ENCODE results near the gene GPR146. TPM values are rescaled to one million over a fixed set of nuclear protein-coding genes. Genes with fewer than 3 reads are reported as not detected.

Gene GPR146
- total and polyA plus RNA-seq, 7 donors, result 3.0 to 33.5 (median 10.8) TPM

DNA sequence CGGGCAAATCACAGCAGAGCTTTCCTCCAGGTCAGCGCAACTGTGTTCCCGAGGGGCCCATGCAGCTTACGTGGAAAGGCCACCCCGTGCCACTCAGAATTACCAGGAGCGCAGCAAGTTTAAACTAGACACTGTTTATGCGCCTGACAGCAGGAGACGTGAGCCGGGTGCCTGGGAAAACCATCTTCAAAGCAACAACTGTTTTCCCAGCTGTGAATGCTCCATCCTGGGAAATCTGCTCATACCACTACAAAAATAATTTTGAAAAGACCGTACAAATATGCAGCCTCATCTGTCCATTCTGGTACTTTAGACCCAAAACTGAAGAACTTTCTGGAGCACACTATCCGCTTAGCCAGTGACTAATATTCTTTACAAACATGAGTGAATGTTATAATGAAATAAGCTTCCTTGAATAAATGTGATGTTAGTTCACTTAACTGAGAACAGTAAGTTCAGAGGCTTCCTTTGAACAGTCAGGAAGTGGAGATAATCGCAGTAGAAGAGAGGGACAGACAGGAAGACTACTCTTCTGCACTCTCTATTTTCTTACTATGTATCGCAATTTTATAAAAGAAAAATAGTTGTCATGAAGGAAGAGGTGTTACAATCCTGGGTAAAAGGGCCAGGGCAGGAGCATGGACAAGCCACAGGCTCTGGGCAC lies 60.3 kb downstream of the GPR146 start:
- no peak for DNase-seq
- H3K4me3 ChIP-seq, result no peak overlapping the region
- H3K27ac ChIP-seq, result no peak overlapping the region
- WGBS, 2 donors, result 88 to 94% methylated on average over 13 of the region's 13 CpGs
- no peaks in the 10 kb centered on the region for H3K9me3 ChIP-seq
- no peaks in the 10 kb centered on the region for H3K36me3 ChIP-seq
- H3K27me3 ChIP-seq, result no peaks in the 10 kb centered on the region
- intact Hi-C loops (cut with DNase I), result no loop called here
- TF ChIP-seq POLR2A (IDR thresholded peaks at IDR 0.05) (no peak), EP300 (IDR thresholded peaks at IDR 0.05) (no peak), POLR2AphosphoS5 (IDR thresholded peaks at IDR 0.05) (no peak)
- TF ChIP-seq, protein P1, sequence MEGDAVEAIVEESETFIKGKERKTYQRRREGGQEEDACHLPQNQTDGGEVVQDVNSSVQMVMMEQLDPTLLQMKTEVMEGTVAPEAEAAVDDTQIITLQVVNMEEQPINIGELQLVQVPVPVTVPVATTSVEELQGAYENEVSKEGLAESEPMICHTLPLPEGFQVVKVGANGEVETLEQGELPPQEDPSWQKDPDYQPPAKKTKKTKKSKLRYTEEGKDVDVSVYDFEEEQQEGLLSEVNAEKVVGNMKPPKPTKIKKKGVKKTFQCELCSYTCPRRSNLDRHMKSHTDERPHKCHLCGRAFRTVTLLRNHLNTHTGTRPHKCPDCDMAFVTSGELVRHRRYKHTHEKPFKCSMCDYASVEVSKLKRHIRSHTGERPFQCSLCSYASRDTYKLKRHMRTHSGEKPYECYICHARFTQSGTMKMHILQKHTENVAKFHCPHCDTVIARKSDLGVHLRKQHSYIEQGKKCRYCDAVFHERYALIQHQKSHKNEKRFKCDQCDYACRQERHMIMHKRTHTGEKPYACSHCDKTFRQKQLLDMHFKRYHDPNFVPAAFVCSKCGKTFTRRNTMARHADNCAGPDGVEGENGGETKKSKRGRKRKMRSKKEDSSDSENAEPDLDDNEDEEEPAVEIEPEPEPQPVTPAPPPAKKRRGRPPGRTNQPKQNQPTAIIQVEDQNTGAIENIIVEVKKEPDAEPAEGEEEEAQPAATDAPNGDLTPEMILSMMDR (IDR thresholded peaks at IDR 0.05), result no peak
- H3K4me1 ChIP-seq, result no peaks in the 10 kb centered on the region

DNA sequence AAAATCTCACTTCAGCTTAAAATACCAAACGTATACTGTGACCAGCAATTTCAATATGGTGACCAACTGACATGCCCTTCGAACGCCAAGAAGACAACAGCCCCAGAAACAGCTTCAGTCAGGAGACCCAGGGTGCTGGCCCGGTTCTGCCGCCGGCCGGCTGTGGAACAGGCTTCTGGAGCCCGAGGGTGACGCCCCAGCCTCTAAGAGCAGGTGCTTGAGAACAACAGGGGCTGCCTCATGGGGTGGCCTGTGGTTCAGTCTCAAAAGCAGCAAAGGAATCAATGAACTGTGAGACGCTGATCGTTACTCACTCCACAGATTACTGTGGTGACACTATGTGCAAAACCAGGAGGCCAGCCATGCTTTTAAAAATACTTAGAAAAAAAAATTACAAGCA lies 60.8 kb downstream of the GPR146 start:
- H3K27ac ChIP-seq, result no peak overlapping the region
- no peaks in the 10 kb centered on the region for H3K9me3 ChIP-seq
- no peaks in the 10 kb centered on the region for H3K27me3 ChIP-seq
- H3K4me1 ChIP-seq, result no peaks in the 10 kb centered on the region
- H3K4me3 ChIP-seq, result no peak overlapping the region
- H3K36me3 ChIP-seq, result no peaks in the 10 kb centered on the region
- no peak for DNase-seq
- TF ChIP-seq EP300 (IDR thresholded peaks at IDR 0.05) (no peak), POLR2AphosphoS5 (IDR thresholded peaks at IDR 0.05) (no peak), POLR2A (IDR thresholded peaks at IDR 0.05) (no peak)
- TF ChIP-seq, protein P1 (IDR thresholded peaks at IDR 0.05), result no peak
- intact Hi-C loops (cut with DNase I), result no loop called here
- 80 to 94% methylated on average over 11 of the region's 11 CpGs for WGBS, 2 donors

DNA sequence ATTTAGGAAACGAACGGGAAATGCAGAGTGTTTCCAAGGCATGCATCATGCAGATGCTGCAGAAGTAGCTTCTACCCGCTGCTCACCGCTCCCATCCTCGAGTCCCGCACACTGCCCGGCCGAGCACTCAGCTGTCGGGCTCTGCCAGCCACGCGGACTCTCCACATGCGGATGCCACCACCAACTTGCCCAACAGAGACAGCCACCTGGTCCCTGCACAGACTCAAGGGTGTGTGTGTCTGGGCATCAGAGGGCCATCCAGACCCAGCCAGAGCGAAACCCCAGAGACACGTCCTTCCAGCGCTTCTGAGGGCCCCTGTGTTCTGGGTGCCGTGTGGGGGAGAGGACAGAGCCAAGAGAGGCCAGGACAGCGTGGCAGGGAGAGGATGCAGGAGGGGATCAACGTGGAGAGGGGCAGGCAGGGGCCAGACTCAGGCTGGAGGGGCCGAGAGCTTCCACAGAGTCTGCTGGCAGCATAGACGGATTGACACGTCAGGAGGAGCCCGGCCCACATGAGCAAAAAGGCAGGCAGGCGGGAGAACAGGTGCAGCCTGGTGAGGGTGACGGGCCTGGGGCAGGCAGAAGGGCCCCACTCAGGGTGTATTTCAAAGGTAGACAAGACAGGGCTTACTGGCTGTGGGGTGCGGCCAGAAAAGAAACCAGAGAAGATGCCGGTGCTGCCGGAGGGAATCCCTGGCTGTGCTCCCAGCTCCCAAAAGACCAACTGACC lies 61.9 kb downstream of the GPR146 start:
- no peaks in the 10 kb centered on the region for H3K27me3 ChIP-seq
- H3K9me3 ChIP-seq, result no peaks in the 10 kb centered on the region
- no peaks in the 10 kb centered on the region for H3K36me3 ChIP-seq
- no peaks in the 10 kb centered on the region for H3K4me1 ChIP-seq
- WGBS, 2 donors, result 89 to 92% methylated on average over 27 of the region's 27 CpGs
- H3K4me3 ChIP-seq, result no peak overlapping the region
- TF ChIP-seq, protein P1 (IDR thresholded peaks at IDR 0.05), result no peak
- TF ChIP-seq POLR2A (IDR thresholded peaks at IDR 0.05) (no peak), EP300 (IDR thresholded peaks at IDR 0.05) (no peak), POLR2AphosphoS5 (IDR thresholded peaks at IDR 0.05) (no peak)
- no peak overlapping the region for H3K27ac ChIP-seq
- intact Hi-C loops (cut with DNase I), result no loop called here
- DNase-seq, result no peak

DNA sequence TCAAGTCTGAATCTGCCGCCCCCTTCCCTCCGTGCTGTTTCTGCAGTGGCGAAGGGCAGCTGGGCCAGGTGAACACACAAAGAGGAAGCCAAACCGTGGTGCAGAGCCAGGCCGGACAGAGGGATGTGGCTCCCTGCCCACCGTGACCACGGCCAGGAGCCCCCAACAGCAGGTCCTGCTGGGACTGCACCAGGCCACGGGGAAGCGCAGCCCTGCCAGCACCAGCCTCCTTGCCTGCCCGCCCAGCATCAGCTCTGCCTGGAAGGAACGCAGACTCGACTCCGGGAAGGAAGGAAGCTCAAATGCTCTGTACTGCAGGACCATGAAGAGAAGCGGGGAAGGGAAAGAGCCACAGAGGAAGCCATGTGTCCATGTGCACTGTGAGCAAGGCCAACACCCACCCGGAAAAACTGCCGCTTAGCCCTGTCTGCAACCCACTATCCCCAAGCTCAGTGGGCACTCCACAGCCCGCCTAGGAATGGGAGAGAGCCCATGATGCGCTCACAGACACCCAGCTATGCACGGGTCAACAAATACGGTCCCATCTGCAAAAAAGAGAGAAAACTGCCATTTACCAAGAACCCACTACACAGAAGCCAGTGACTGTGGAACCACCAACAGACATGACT lies 62.6 kb downstream of the GPR146 start:
- intact Hi-C loops (cut with DNase I), result no loop called here
- Histone ChIP-seq H3K27me3 (no peaks in the 10 kb centered on the region), H3K9me3 (no peaks in the 10 kb centered on the region), H3K27ac (no peak overlapping the region), H3K4me1 (no peaks in the 10 kb centered on the region), H3K4me3 (no peak overlapping the region), H3K36me3 (no peaks in the 10 kb centered on the region)
- TF ChIP-seq POLR2AphosphoS5 (IDR thresholded peaks at IDR 0.05) (no peak), POLR2A (IDR thresholded peaks at IDR 0.05) (no peak), EP300 (IDR thresholded peaks at IDR 0.05) (no peak)
- TF ChIP-seq, protein P1 (IDR thresholded peaks at IDR 0.05), result no peak
- WGBS, 2 donors, result 84 to 92% methylated on average over 20 of the region's 20 CpGs
- no peak for DNase-seq
